Upper lobe of left lung (tissue), 6 donors: ENCODE measurements around the gene PLEKHG4. TPM values are rescaled to one million over a fixed set of nuclear protein-coding genes. Genes with fewer than 3 reads are reported as not detected.

ENCODE experiments used
- ATAC-seq, 2 donors: fragments of 200-7000 bp; cut with Tn5 transposase; one replicate each; pipeline ENCODE4 v1.9.1; 2022; ENCODE audit warnings: mild to moderate bottlenecking in 2 of 2, moderate library complexity in 2 of 2; ENCODE audit not compliant: low FRiP score in 2 of 2
- DNase-seq, 2 donors: peaks; one replicate each; pipeline ENCODE4 v3.0.0-alpha.2; 2019 to 2020
- H3K27ac ChIP-seq, 4 donors: fragments of 200-600 bp; sonication (generic); one replicate each; pipeline ENCODE4 v1.5.1; 2016 to 2019
- H3K27me3 ChIP-seq, 4 donors: fragments of 200-600 bp; sonication (generic); one replicate each; pipeline ENCODE4 v1.5.1; 2017 to 2019
- H3K36me3 ChIP-seq, 4 donors: fragments of 200-600 bp; sonication (generic); one replicate each; pipeline ENCODE4 v1.5.1; 2016 to 2019
- H3K4me1 ChIP-seq, 4 donors: fragments of 200-600 bp; sonication (generic); one replicate each; pipeline ENCODE4 v1.5.1; 2018 to 2019
- H3K4me3 ChIP-seq, 4 donors: fragments of 200-600 bp; sonication (generic); one replicate each; pipeline ENCODE4 v1.5.1; 2017 to 2019; ENCODE audit warnings: mild to moderate bottlenecking in 2 of 4, moderate library complexity in 1 of 4
- H3K9me3 ChIP-seq, 4 donors: fragments of 200-600 bp; sonication (generic); one replicate each; pipeline ENCODE4 v1.5.1; 2018 to 2019
- EP300 ChIP-seq, 4 donors: sonication (generic); formaldehyde crosslinking; IDR thresholded peaks; one replicate each; pipeline ENCODE4 v1.5.1; 2017; ENCODE audit warnings: antibody characterized with exemption in 4 of 4, control low read depth in 2 of 4
- POLR2A ChIP-seq, 4 donors: fragments of 450-650 bp; IDR thresholded peaks; one replicate each; pipeline ENCODE4 v1.5.1; 2016 to 2017; ENCODE audit warnings: antibody characterized with exemption in 4 of 4, mild to moderate bottlenecking in 2 of 4
- POLR2AphosphoS5 ChIP-seq, 2 donors: sonication (generic); formaldehyde crosslinking; IDR thresholded peaks; one replicate each; pipeline ENCODE4 v1.5.1; 2017; ENCODE audit warnings: antibody characterized with exemption in 2 of 2
- WGBS, 2 donors: methylation state at CpG; one replicate each; pipeline ENCODE4 v1.1.5; 2017 to 2018; 5-methylcytosine and 5-hydroxymethylcytosine counted together
- total RNA-seq, 6 donors: library from RNA; depleted of rRNA in 4 of 6; stranded (reverse); fragments of >200 nt in 4 of 6; gene quantifications; one replicate each; pipeline versions ENCODE4 v1.1.0 to v1.2.1, GENCODE V29; 2016 to 2021
- TF ChIP-seq, protein P1 (sequence below), 6 experiments: fragments of 450-650 bp in 4 of 6; fragments of 200-600 bp in 2 of 6; sonication (generic) in 2 of 6; IDR thresholded peaks; one replicate each; pipeline ENCODE4 v1.5.1; 2016 to 2019; ENCODE audit warnings: antibody characterized with exemption in 6 of 6
- donor health status: DM: no; HTN: no; CAD: no; lungs with moderate emphysema.
- donor health status: DM: no; HTN: yes; CAD: no; lungs with severe emphysema.

Gene PLEKHG4
- total RNA-seq, 6 donors from 2014 or later: 13.4 to 39.8 (median 16.5) TPM

DNA sequence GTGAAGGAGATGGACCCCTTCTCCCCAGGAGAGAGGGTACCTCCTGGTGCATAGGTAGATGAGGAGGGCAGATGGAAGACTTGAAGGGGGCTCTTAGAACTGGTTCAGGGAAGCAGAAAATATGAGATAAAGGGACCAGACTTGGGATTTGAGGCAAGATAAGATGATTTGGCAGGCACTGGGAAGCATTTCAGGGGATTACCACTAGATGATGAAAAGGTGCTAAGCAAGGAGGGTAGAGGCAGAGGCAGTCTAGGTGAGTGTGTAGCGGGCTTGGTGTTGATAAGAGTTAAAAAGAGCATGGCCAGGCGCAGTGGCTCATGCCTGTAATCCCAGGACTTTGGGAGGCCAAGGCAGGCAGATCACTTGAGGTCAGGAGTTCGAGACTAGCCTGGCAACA, 16.1 kb upstream of the PLEKHG4 start:
- Histone ChIP-seq H3K4me1 (no peaks in the 10 kb centered on the region), H3K9me3 (no peaks in the 10 kb centered on the region), H3K36me3 (no peaks in the 10 kb centered on the region), H3K4me3 (no peak overlapping the region), H3K27ac (no peak overlapping the region), H3K27me3 (no peaks in the 10 kb centered on the region)
- ATAC-seq (no peak), DNase-seq (no peak)
- no peak for TF ChIP-seq POLR2AphosphoS5 (IDR thresholded peaks at IDR 0.05)
- TF ChIP-seq POLR2A (IDR thresholded peaks at IDR 0.05): no peak
- TF ChIP-seq, protein P1, sequence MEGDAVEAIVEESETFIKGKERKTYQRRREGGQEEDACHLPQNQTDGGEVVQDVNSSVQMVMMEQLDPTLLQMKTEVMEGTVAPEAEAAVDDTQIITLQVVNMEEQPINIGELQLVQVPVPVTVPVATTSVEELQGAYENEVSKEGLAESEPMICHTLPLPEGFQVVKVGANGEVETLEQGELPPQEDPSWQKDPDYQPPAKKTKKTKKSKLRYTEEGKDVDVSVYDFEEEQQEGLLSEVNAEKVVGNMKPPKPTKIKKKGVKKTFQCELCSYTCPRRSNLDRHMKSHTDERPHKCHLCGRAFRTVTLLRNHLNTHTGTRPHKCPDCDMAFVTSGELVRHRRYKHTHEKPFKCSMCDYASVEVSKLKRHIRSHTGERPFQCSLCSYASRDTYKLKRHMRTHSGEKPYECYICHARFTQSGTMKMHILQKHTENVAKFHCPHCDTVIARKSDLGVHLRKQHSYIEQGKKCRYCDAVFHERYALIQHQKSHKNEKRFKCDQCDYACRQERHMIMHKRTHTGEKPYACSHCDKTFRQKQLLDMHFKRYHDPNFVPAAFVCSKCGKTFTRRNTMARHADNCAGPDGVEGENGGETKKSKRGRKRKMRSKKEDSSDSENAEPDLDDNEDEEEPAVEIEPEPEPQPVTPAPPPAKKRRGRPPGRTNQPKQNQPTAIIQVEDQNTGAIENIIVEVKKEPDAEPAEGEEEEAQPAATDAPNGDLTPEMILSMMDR (IDR thresholded peaks at IDR 0.05): no peak
- no peak for TF ChIP-seq EP300 (IDR thresholded peaks at IDR 0.05)
- WGBS, 2 donors: 91 to 96% methylated on average over 3 of the region's 3 CpGs

DNA sequence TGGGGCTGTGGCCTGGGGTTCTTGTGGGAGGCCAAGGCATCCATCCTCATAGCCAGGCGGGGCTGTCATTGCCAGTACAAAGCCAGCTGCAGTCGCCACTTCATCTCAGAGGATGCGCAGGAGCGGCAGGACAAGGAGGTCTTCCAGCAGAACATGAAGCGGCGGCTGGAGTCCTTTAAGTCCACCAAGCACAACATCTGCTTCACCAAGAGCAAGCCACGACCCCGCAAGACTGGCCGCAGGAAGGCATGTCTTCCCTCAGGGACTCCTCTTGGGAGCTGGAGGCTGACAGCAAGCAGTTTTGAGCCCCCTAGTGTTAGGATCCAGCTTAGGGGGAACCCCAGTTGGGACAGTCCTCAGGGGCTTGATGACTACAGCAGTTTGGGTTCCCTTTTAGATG, 15.1 kb upstream of the PLEKHG4 start:
- H3K27me3 ChIP-seq: no peaks in the 10 kb centered on the region
- H3K4me1 ChIP-seq: peaks cover 0 to 5% (median 0%) of the 10 kb centered on the region in 4 donors
- no peaks in the 10 kb centered on the region for H3K9me3 ChIP-seq
- no peak overlapping the region for H3K27ac ChIP-seq
- ATAC-seq (no peak), DNase-seq (no peak)
- 85 to 100% methylated on average over 1 to 9 of the region's 9 CpGs for WGBS, 2 donors
- H3K4me3 ChIP-seq: no peak overlapping the region
- no peak for TF ChIP-seq POLR2AphosphoS5 (IDR thresholded peaks at IDR 0.05)
- no peak for TF ChIP-seq EP300 (IDR thresholded peaks at IDR 0.05)
- TF ChIP-seq, protein P1 (IDR thresholded peaks at IDR 0.05): no peak
- TF ChIP-seq POLR2A (IDR thresholded peaks at IDR 0.05): no peak
- H3K36me3 ChIP-seq: no peaks in the 10 kb centered on the region

DNA sequence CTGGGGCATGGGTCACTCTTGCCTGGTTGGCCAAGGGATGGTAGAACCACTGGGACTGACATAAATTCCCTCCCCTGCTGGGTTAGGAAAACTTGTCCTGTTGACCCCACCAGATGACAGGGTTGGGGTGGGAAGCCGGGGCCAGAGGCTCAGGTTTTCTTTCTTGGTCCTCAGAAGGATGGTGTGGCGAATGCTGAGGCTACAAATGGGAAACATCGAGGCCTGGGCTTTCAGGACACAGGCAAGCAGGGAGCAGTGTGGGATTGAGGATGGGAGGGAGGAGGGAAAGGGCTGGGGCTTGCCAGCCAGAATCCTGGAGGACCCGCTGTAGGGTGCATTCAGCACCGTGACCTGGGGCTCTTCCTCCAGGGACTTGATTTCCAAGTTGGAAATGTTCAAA, 14.5 kb upstream of the PLEKHG4 start:
- Histone ChIP-seq H3K4me3 (no peak overlapping the region), H3K27ac (no peak overlapping the region), H3K9me3 (no peaks in the 10 kb centered on the region), H3K4me1 (peaks cover 0 to 5% (median 0%) of the 10 kb centered on the region in 4 donors), H3K27me3 (no peaks in the 10 kb centered on the region), H3K36me3 (no peaks in the 10 kb centered on the region)
- DNase-seq: no peak
- WGBS, 2 donors: 85 to 90% methylated on average over 5 of the region's 5 CpGs
- ATAC-seq: no peak
- TF ChIP-seq POLR2AphosphoS5 (IDR thresholded peaks at IDR 0.05): no peak
- TF ChIP-seq, protein P1 (IDR thresholded peaks at IDR 0.05): no peak
- no peak for TF ChIP-seq POLR2A (IDR thresholded peaks at IDR 0.05)
- no peak for TF ChIP-seq EP300 (IDR thresholded peaks at IDR 0.05)

DNA sequence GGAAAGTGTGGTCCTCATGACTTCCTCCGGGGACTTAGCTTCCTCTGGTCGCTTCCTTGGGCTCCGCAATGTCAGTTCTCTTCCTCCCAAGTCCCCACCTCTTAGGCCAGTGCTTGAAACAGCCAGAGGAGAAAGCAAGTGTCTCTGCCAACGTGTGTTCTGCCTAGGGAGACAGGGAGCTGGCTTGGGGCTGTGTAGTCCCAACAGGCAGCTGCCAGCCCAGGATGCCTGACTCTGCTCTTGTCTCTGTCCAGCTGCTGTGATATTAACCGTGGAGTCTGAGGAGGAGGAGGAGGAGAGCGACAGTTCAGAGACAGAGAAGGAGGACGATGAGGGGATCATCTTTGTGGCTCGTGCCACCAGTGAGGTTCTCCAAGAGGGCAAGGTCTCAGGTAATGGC, 13.5 kb upstream of the PLEKHG4 start:
- H3K27me3 ChIP-seq: no peaks in the 10 kb centered on the region
- peaks cover 0 to 5% (median 0%) of the 10 kb centered on the region in 4 donors for H3K4me1 ChIP-seq
- no peak overlapping the region for H3K4me3 ChIP-seq
- ATAC-seq (no peak), DNase-seq (no peak)
- H3K36me3 ChIP-seq: no peaks in the 10 kb centered on the region
- WGBS, 2 donors: 70 to 72% methylated on average over 8 of the region's 8 CpGs
- TF ChIP-seq EP300 (IDR thresholded peaks at IDR 0.05): no peak
- no peak for TF ChIP-seq POLR2A (IDR thresholded peaks at IDR 0.05)
- TF ChIP-seq POLR2AphosphoS5 (IDR thresholded peaks at IDR 0.05): no peak
- TF ChIP-seq, protein P1 (IDR thresholded peaks at IDR 0.05): no peak
- no peaks in the 10 kb centered on the region for H3K9me3 ChIP-seq
- no peak overlapping the region for H3K27ac ChIP-seq

DNA sequence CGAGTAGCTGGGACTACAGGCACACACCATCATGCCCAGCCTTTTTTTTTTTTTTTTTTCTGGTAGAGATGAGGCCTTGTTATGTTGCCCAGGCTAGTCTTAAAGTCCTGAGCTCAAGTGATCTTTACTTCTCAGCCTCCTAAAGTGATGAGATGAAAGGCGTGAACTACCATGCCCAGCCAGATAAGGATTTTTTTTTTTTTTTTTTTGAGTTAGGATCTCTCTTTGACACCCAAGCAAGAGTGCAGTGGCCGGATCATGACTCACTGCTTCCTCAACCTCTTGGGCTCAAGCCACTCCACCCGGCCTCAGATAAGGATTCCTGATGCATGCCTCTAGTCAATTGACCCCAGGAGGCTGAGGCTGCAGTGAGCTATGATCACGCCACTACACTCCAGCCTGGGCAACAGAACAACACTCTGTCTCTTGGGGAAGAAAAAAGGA, 11.2 kb upstream of the PLEKHG4 start:
- Histone ChIP-seq H3K27ac (peak overlapping the region in 1 of 4 donors; percentile 16), H3K4me1 (peaks cover 0 to 5% (median 0%) of the 10 kb centered on the region in 4 donors), H3K36me3 (no peaks in the 10 kb centered on the region), H3K4me3 (no peak overlapping the region), H3K27me3 (no peaks in the 10 kb centered on the region), H3K9me3 (no peaks in the 10 kb centered on the region)
- no peak for TF ChIP-seq POLR2AphosphoS5 (IDR thresholded peaks at IDR 0.05)
- TF ChIP-seq EP300 (IDR thresholded peaks at IDR 0.05): no peak
- no peak for TF ChIP-seq POLR2A (IDR thresholded peaks at IDR 0.05)
- TF ChIP-seq, protein P1 (IDR thresholded peaks at IDR 0.05): no peak
- ATAC-seq (peak; percentile 85 to 92), DNase-seq (peak in 1 of 2 donors; percentile 89)
- 53 to 65% methylated on average over 5 of the region's 5 CpGs for WGBS, 2 donors
